Fibroblast of skin of left biceps (primary cell): Measurements from ENCODE around the gene DPYSL5.
"Not testable (repeated sequence)": the region's sequence is repeated elsewhere in the genome, so short reads cannot be mapped to it uniquely, and the experiment has no call there.

Experiments used
- DNase-seq, 2 experiments: peaks; one replicate each; pipeline ENCODE4 v3.0.0-alpha.2; 2013; ENCODE audit warnings: low read depth in 2 of 2

DPYSL5 gene

GRCh38 chr2:26875065-26875634 is 27.2 kb downstream of the DPYSL5 start:
- no peak for DNase-seq

GRCh38 chr2:26875808-26876207 is 27.9 kb downstream of the DPYSL5 start:
- DNase-seq: no peak

- no peak for DNase-seq
Measured at GRCh38 chr2:26876260-26876659, 28.3 kb downstream of the DPYSL5 start.

GRCh38 chr2:26877276-26877675 is 29.3 kb downstream of the DPYSL5 start:
- no peak for DNase-seq

GRCh38 chr2:26880161-26880560 is 32.2 kb downstream of the DPYSL5 start:
- no peak for DNase-seq

GRCh38 chr2:26880910-26881435 is 33.0 kb downstream of the DPYSL5 start:
- no peak for DNase-seq

- DNase-seq: not testable (repeated sequence)
Measured at GRCh38 chr2:26882220-26882619, 34.3 kb downstream of the DPYSL5 start.

GRCh38 chr2:26883956-26884355 is 36.0 kb downstream of the DPYSL5 start:
- no peak for DNase-seq

- no peak for DNase-seq
Measured at GRCh38 chr2:26884486-26884885, 36.6 kb downstream of the DPYSL5 start.

GRCh38 chr2:26885651-26886329 is 37.9 kb downstream of the DPYSL5 start:
- DNase-seq: no peak

- no peak for DNase-seq
Measured at GRCh38 chr2:26886736-26887135, 38.8 kb downstream of the DPYSL5 start.

GRCh38 chr2:26887151-26887550 is 39.2 kb downstream of the DPYSL5 start:
- no peak for DNase-seq

GRCh38 chr2:26889796-26890195 is 41.9 kb downstream of the DPYSL5 start:
- DNase-seq: no peak

GRCh38 chr2:26890341-26891000 is 42.5 kb downstream of the DPYSL5 start:
- DNase-seq: no peak

GRCh38 chr2:26892133-26892532 is 44.2 kb downstream of the DPYSL5 start:
- no peak for DNase-seq

- no peak for DNase-seq
Measured at GRCh38 chr2:26892922-26893524, 45.1 kb downstream of the DPYSL5 start.

GRCh38 chr2:26894136-26894535 is 46.2 kb downstream of the DPYSL5 start:
- no peak for DNase-seq

- no peak for DNase-seq
Measured at GRCh38 chr2:26897807-26898479, 50.0 kb downstream of the DPYSL5 start.

- no peak for DNase-seq
Measured at GRCh38 chr2:26898480-26899078, 50.6 kb downstream of the DPYSL5 start.

- DNase-seq: no peak
Measured at GRCh38 chr2:26899500-26900164, 51.7 kb downstream of the DPYSL5 start.

- no peak for DNase-seq
Measured at GRCh38 chr2:26900831-26901321, 52.9 kb downstream of the DPYSL5 start.
